Measurements from ENCODE around the gene MAGI1.

Gene MAGI1

DNA sequence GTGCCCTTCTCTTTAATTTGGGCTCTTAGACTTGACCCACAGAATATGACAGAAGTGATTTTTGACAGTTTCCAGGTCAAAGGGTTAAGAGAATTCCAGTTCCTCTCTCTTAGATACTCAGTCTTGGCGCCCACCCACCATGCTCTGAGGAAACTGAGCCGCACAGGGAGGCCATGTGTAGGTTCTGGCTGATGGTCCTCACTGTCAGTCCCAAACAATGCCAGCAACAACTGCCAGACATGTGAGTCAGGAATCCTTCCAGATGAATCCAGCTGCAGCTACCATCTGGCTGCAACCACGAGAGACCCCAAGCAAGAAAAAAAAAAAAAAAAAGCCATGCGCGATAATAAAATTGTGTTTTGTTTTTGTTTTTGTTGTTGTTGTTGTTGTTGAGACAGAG is 326.6 kb downstream of the MAGI1 start:
- no peaks in the 10 kb centered on the region for H3K36me3 ChIP-seq (ENCODE audit: control insufficient read depth, low read depth, low read length)
- H3K27ac ChIP-seq (ENCODE audit: low read length), result no peak overlapping the region
- peaks cover 14% of the 10 kb centered on the region for H3K4me1 ChIP-seq (ENCODE audit: control insufficient read depth, low read depth, low read length)
- no peaks in the 10 kb centered on the region for H3K27me3 ChIP-seq (ENCODE audit: control insufficient read depth, insufficient read depth, low read length)
- no peak overlapping the region for H3K9ac ChIP-seq (ENCODE audit: low read length)
- no peaks in the 10 kb centered on the region for H3K9me3 ChIP-seq (ENCODE audit: control insufficient read depth, low read depth, low read length)
- no peak overlapping the region for H3K4me3 ChIP-seq (ENCODE audit: low read length)

DNA sequence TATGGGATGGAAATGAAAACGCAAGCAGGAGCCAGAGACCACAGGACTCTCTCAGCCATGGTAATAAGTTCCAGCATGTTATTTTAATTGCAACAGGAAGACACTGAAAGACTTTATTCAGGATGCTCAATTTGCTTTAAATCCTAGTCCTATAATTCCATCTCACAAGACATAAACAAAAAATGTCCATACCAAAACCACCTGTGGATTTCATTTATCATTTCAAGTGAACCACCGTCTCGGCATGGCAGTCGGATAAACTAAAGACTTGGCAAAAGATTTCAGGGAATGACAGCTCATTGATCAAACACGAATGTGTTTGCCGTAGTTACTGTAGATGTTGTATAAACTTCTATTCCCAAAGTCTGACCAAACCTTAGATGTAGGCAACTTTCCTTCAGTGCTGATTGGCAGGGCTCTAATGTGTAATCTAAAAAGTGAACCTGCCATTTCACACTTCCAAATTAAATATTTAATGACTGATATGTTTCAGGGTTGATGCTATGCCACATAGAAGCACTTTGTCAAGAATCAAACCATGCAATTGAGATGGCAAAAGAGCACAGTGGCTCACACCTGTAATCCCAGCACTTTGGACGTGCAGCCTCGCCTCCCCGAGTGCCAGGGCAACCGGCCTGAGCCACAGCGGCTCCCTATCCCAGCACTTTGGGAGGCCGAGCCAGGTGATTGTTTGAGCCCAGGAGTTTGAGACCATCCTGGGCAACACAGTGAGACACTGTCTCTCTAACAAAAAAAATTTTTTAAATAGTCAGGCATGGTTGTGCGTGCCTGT is 331.7 kb downstream of the MAGI1 start:
- Histone ChIP-seq H3K36me3 (ENCODE audit: control insufficient read depth, low read depth, low read length) (no peaks in the 10 kb centered on the region), H3K9me3 (ENCODE audit: control insufficient read depth, low read depth, low read length) (no peaks in the 10 kb centered on the region), H3K4me3 (ENCODE audit: low read length) (no peak overlapping the region), H3K9ac (ENCODE audit: low read length) (no peak overlapping the region), H3K4me1 (ENCODE audit: control insufficient read depth, low read depth, low read length) (no peaks in the 10 kb centered on the region), H3K27ac (ENCODE audit: low read length) (no peak overlapping the region), H3K27me3 (ENCODE audit: control insufficient read depth, insufficient read depth, low read length) (no peaks in the 10 kb centered on the region)

- Histone ChIP-seq H3K36me3 (ENCODE audit: control insufficient read depth, low read depth, low read length) (no peaks in the 10 kb centered on the region), H3K9ac (ENCODE audit: low read length) (no peak overlapping the region), H3K9me3 (ENCODE audit: control insufficient read depth, low read depth, low read length) (no peaks in the 10 kb centered on the region), H3K4me1 (ENCODE audit: control insufficient read depth, low read depth, low read length) (no peaks in the 10 kb centered on the region), H3K27me3 (ENCODE audit: control insufficient read depth, insufficient read depth, low read length) (no peaks in the 10 kb centered on the region), H3K4me3 (ENCODE audit: low read length) (no peak overlapping the region), H3K27ac (ENCODE audit: low read length) (no peak overlapping the region)
Observed at GRCh38 chr3:65706301-65706700, 332.4 kb downstream of the MAGI1 start.

GRCh38 chr3:65703820-65704219 is 334.9 kb downstream of the MAGI1 start:
- Histone ChIP-seq H3K4me3 (ENCODE audit: low read length) (no peak overlapping the region), H3K9me3 (ENCODE audit: control insufficient read depth, low read depth, low read length) (no peaks in the 10 kb centered on the region), H3K27me3 (ENCODE audit: control insufficient read depth, insufficient read depth, low read length) (no peaks in the 10 kb centered on the region), H3K27ac (ENCODE audit: low read length) (no peak overlapping the region), H3K9ac (ENCODE audit: low read length) (no peak overlapping the region), H3K4me1 (ENCODE audit: control insufficient read depth, low read depth, low read length) (no peaks in the 10 kb centered on the region), H3K36me3 (ENCODE audit: control insufficient read depth, low read depth, low read length) (no peaks in the 10 kb centered on the region)

GRCh38 chr3:65703026-65703425 is 335.7 kb downstream of the MAGI1 start:
- H3K9me3 ChIP-seq (ENCODE audit: control insufficient read depth, low read depth, low read length), result no peaks in the 10 kb centered on the region
- no peaks in the 10 kb centered on the region for H3K27me3 ChIP-seq (ENCODE audit: control insufficient read depth, insufficient read depth, low read length)
- no peak overlapping the region for H3K27ac ChIP-seq (ENCODE audit: low read length)
- H3K4me1 ChIP-seq (ENCODE audit: control insufficient read depth, low read depth, low read length), result no peaks in the 10 kb centered on the region
- no peak overlapping the region for H3K9ac ChIP-seq (ENCODE audit: low read length)
- H3K4me3 ChIP-seq (ENCODE audit: low read length), result no peak overlapping the region
- no peaks in the 10 kb centered on the region for H3K36me3 ChIP-seq (ENCODE audit: control insufficient read depth, low read depth, low read length)

GRCh38 chr3:65702202-65702601 is 336.5 kb downstream of the MAGI1 start:
- Histone ChIP-seq H3K36me3 (ENCODE audit: control insufficient read depth, low read depth, low read length) (no peaks in the 10 kb centered on the region), H3K9ac (ENCODE audit: low read length) (no peak overlapping the region), H3K27ac (ENCODE audit: low read length) (no peak overlapping the region), H3K9me3 (ENCODE audit: control insufficient read depth, low read depth, low read length) (no peaks in the 10 kb centered on the region), H3K27me3 (ENCODE audit: control insufficient read depth, insufficient read depth, low read length) (no peaks in the 10 kb centered on the region), H3K4me3 (ENCODE audit: low read length) (no peak overlapping the region), H3K4me1 (ENCODE audit: control insufficient read depth, low read depth, low read length) (no peaks in the 10 kb centered on the region)

- Histone ChIP-seq H3K4me3 (ENCODE audit: low read length) (no peak overlapping the region), H3K9ac (ENCODE audit: low read length) (no peak overlapping the region), H3K27ac (ENCODE audit: low read length) (no peak overlapping the region), H3K9me3 (ENCODE audit: control insufficient read depth, low read depth, low read length) (no peaks in the 10 kb centered on the region), H3K27me3 (ENCODE audit: control insufficient read depth, insufficient read depth, low read length) (no peaks in the 10 kb centered on the region), H3K36me3 (ENCODE audit: control insufficient read depth, low read depth, low read length) (no peaks in the 10 kb centered on the region), H3K4me1 (ENCODE audit: control insufficient read depth, low read depth, low read length) (no peaks in the 10 kb centered on the region)
Observed at GRCh38 chr3:65701516-65701915, 337.2 kb downstream of the MAGI1 start.

- H3K9me3 ChIP-seq (ENCODE audit: control insufficient read depth, low read depth, low read length), result no peaks in the 10 kb centered on the region
- no peak overlapping the region for H3K4me3 ChIP-seq (ENCODE audit: low read length)
Observed at GRCh38 chr3:65689436-65689835, 349.3 kb downstream of the MAGI1 start.

DNA sequence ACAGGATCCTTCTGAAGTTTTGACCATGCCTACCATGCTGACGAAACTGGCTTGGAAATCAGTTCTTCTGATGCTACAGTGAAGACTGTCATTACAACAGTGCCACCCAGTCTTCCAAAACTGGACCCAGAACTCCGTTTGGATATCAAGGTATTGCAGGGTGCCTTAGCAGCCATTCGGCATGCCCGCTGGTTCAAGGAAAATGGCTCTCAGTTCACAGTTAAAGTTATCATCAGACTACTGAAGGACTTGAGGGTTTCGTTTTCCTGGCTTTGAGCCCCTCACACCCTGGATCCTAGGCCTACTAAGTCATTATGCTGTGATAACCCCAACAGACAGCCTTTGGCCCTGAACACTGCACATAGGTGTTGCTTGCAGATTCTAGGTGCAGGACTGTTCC is 351.0 kb downstream of the MAGI1 start:
- H3K4me1 ChIP-seq (ENCODE audit: control insufficient read depth, low read depth, low read length), result no peaks in the 10 kb centered on the region
- H3K27me3 ChIP-seq (ENCODE audit: control insufficient read depth, insufficient read depth, low read length), result no peaks in the 10 kb centered on the region
- no peak overlapping the region for H3K9ac ChIP-seq (ENCODE audit: low read length)
- H3K36me3 ChIP-seq (ENCODE audit: control insufficient read depth, low read depth, low read length), result no peaks in the 10 kb centered on the region
- H3K9me3 ChIP-seq (ENCODE audit: control insufficient read depth, low read depth, low read length), result no peaks in the 10 kb centered on the region
- no peak overlapping the region for H3K4me3 ChIP-seq (ENCODE audit: low read length)
- H3K27ac ChIP-seq (ENCODE audit: low read length), result no peak overlapping the region

More at GRCh38 chr3:65689436-65689835, 349.3 kb downstream of the MAGI1 start:
- Histone ChIP-seq H3K36me3 (ENCODE audit: control insufficient read depth, low read depth, low read length) (no peaks in the 10 kb centered on the region), H3K27ac (ENCODE audit: low read length) (no peak overlapping the region), H3K4me1 (ENCODE audit: control insufficient read depth, low read depth, low read length) (no peaks in the 10 kb centered on the region), H3K9ac (ENCODE audit: low read length) (no peak overlapping the region), H3K27me3 (ENCODE audit: control insufficient read depth, insufficient read depth, low read length) (no peaks in the 10 kb centered on the region)

- Histone ChIP-seq H3K27ac (ENCODE audit: low read length) (no peak overlapping the region), H3K9me3 (ENCODE audit: control insufficient read depth, low read depth, low read length) (no peaks in the 10 kb centered on the region), H3K36me3 (ENCODE audit: control insufficient read depth, low read depth, low read length) (no peaks in the 10 kb centered on the region), H3K4me3 (ENCODE audit: low read length) (no peak overlapping the region), H3K27me3 (ENCODE audit: control insufficient read depth, insufficient read depth, low read length) (no peaks in the 10 kb centered on the region), H3K4me1 (ENCODE audit: control insufficient read depth, low read depth, low read length) (no peaks in the 10 kb centered on the region), H3K9ac (ENCODE audit: low read length) (no peak overlapping the region)
Observed at GRCh38 chr3:65685621-65686235, 353.0 kb downstream of the MAGI1 start.

DNA sequence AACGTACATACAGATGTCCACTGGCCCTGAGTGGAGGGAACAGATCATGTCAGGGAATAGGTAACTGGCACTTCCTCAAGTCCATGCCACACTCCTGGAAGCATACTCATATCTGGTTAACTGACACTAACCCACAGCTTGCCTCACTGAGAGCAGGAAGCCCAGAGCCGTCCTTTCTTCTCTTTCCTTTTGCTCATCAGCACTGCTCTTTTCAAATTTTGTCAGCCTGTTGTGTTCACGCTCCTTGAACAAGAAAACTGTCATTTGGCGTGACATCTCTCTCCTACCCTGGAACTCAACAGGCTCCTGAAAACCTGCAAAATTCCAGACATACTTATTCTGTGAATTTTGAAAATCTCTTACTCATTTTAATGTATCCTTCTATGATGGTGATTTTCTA is 360.2 kb downstream of the MAGI1 start:
- H3K9ac ChIP-seq (ENCODE audit: low read length), result no peak overlapping the region
- H3K27me3 ChIP-seq (ENCODE audit: control insufficient read depth, insufficient read depth, low read length), result no peaks in the 10 kb centered on the region

DNA sequence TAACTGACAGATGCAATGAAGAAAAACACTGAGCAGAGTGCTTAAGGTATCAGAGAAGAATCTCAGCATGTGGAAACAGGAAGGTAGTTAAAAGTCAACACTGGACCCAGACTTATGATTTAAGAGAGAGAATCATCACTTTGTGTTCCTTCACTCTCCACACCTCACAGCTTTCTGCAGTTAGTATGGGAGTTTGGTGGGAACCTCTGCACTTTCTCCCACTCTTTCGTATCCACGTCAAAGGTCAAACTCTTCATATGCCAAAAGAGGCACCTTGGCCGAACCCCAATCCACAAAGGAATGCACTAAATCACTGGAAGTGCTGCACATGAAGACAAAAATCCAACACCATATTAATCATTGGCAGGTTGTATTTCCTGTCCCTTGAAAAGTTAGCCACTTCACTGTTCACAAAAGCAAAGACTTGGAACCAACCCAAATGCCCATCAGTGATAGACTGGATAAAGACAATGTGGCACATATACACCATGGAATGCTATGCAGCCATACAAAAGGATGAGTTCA is 361.2 kb downstream of the MAGI1 start:
- no peaks in the 10 kb centered on the region for H3K36me3 ChIP-seq (ENCODE audit: control insufficient read depth, low read depth, low read length)
- H3K27me3 ChIP-seq (ENCODE audit: control insufficient read depth, insufficient read depth, low read length), result no peaks in the 10 kb centered on the region
- H3K9ac ChIP-seq (ENCODE audit: low read length), result no peak overlapping the region
- H3K27ac ChIP-seq (ENCODE audit: low read length), result no peak overlapping the region
- H3K4me1 ChIP-seq (ENCODE audit: control insufficient read depth, low read depth, low read length), result peaks cover 6% of the 10 kb centered on the region
- no peak overlapping the region for H3K4me3 ChIP-seq (ENCODE audit: low read length)
- no peaks in the 10 kb centered on the region for H3K9me3 ChIP-seq (ENCODE audit: control insufficient read depth, low read depth, low read length)

More for the DNA sequence above, 360.2 kb downstream of the MAGI1 start:
- H3K4me1 ChIP-seq (ENCODE audit: control insufficient read depth, low read depth, low read length), result peaks cover 6% of the 10 kb centered on the region
- no peaks in the 10 kb centered on the region for H3K9me3 ChIP-seq (ENCODE audit: control insufficient read depth, low read depth, low read length)
- H3K27ac ChIP-seq (ENCODE audit: low read length), result no peak overlapping the region
- H3K36me3 ChIP-seq (ENCODE audit: control insufficient read depth, low read depth, low read length), result no peaks in the 10 kb centered on the region
- no peak overlapping the region for H3K4me3 ChIP-seq (ENCODE audit: low read length)
